CD4-positive, alpha-beta T cell treated with Interleukin-2 at 100 ng/mL for 4 hours (primary cell): ENCODE measurements around the gene POLR2M.
A peak's percentile ranks its signal among the peaks of the same experiment; 100 is the strongest.

Experiments
- DNase-seq: peaks from one replicate; pipeline ENCODE4 v3.0.0-alpha.2; 2020; ENCODE audit warnings: low spot score

Gene POLR2M

GRCh38 chr15:57692709-57693108 is 13.8 kb upstream of the POLR2M start:
- no peak for DNase-seq

GRCh38 chr15:57694279-57694678 is 12.2 kb upstream of the POLR2M start:
- DNase-seq: no peak

DNA sequence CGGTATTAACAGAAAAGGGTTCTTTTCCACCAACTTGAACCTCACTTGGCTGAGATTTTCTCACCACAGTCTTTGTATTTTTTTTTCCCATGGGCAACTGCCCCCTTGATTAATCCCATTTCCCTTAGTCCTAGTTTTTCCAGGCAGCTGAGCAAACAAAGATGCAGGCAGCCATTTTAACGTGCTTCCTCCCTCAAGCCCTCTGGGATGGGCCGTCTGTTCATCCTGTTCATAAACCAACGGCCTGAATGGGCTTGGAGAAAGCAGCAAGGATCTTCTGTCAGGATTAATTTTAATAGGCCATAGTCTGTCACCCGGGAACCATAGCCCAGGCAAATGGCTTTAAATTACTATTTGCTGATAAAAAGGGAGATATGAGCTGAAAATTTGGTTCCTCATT is 10.4 kb upstream of the POLR2M start:
- DNase-seq: no peak

- DNase-seq: no peak
These were observed 8.9 kb upstream of the POLR2M start for GRCh38 chr15:57697588-57697987.

- DNase-seq: no peak
These were observed 8.3 kb upstream of the POLR2M start for GRCh38 chr15:57698243-57698642.

- DNase-seq: no peak
These were observed 7.5 kb upstream of the POLR2M start for GRCh38 chr15:57698991-57699390.

DNA sequence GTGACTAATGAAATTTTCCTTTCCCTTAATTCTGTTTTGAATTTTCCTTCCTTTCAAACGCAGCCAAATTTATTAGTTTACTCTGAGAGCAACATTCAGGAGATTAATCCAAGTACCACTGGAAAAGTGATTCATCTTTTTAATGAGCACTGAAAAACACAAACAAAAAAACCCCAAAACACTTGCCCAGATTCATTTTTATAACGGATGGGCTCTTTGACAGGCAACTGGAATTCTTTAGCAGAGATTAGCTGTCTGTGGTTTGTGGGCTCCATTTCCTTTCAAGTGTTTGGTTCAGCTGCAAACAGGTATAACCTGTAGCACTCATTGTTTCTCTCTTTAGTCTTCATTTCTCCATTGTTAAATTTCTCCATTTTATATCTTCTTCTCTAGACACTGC is 3.1 kb upstream of the POLR2M start:
- DNase-seq: peak; percentile 24

- DNase-seq: no peak
These were observed 2.1 kb upstream of the POLR2M start for GRCh38 chr15:57704441-57704840.

DNA sequence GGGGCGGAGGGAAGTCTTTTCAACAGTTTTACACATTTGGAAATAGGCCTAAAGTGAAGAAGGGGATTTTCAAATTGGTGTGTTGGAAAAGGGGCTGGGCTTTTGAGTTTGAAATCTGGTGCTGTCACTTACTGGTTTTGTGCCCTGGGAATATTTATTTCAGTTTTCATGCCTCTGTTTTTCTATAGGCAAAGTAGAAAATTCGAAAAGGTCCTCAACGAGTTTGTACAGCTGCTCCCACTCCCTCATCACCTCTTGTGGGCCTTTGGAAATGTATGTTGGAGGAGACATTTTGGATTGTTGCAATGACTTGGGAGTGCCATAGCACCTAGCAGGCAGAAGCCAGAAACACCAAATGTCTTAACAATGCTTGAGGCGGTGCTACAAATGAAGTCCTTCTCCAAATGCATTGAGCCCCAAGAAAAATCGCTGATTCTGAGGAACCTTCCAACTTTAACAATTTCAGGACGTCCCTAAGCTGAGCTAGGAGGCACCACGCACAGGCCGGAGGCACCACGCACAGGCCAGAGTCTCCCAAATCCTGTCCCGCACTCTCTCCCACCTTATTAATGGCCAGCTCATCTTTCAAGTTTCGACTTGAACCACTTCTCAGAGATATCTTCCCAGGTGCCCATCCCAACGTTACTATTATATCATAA is 639 bp upstream of the POLR2M start:
- no peak for DNase-seq

DNA sequence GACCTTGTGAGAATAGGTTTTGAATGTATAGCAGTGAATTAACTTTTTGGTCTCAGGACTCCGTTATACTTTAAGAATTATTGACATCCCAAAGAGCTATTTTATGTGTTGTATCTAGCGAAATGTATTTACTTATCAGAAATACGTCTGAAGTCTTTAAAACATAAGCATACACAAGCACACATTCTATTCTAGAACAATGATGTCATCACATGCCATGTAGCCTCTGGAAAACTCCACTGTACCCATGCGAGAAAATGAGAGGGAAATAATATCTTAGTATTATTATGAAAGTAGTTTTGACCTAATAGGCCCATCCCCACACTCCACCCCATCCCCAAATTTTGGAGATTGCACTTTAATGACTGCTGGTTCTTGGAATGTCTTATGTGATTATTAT is 1.5 kb downstream of the POLR2M start:
- DNase-seq: no peak

GRCh38 chr15:57718309-57718708 is 11.8 kb downstream of the POLR2M start:
- no peak for DNase-seq

- no peak for DNase-seq
These were observed 14.4 kb downstream of the POLR2M start for GRCh38 chr15:57720867-57721266.

DNA sequence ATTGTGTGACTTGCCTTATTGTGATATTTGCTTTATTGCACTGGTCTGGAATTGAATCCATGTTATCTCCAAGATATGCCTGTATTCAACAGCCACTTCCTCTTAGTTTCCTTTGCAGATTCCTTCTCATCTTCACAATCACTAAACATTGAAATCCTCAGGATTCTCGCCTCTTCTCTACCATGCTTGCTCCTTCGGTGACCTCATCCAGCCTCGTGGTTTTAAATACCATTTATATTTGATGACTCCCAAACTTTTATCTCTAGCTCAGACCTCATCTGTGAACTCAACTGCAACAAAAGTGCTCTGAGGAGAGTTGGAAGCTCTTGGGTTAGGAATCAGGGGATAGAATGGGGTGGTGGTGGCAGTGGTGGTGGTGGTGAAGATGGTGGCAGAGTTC is 19.9 kb downstream of the POLR2M start:
- DNase-seq: no peak

DNA sequence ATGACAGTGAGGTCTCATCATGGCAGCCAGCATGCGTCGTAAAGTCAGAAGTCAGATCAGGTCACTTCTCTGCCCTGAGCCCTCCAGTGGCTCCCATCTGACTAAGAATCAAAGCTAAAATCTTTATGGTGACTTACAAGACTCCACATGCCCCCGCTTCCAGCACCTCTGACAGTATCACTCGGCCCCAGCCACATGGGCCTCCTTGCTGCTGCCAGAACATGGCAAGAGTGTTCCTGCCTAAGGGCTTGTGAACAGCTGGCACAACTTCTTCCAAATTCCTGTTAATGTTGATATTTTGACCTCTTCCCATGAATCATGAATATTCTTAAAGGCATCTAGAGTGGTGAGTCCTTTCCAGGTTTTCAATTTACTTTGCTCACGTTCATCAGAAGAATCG is 20.5 kb downstream of the POLR2M start:
- no peak for DNase-seq

- no peak for DNase-seq
These were observed 21.9 kb downstream of the POLR2M start for GRCh38 chr15:57728436-57728835.

DNA sequence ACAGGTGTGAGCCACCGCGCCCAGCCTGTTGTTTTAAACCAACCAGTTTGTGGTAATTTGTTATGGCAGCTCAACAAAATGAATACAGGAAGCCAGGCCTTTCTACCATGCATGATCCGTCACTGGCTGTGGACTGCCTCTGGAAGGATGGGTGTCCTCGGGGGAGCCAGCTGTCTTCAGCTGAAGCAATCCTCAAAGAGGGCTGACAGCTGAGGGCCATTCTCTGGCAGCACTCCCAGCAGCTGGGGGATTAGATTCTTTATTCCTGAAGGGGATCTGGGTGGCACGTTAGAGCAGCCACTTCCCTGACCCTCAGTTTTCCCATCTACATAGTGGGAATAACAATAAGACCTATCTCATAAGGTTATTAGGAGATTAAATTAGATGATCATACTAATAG is 24.4 kb downstream of the POLR2M start:
- DNase-seq: no peak

- DNase-seq: no peak
These were observed 25.1 kb downstream of the POLR2M start for GRCh38 chr15:57731530-57732103.

DNA sequence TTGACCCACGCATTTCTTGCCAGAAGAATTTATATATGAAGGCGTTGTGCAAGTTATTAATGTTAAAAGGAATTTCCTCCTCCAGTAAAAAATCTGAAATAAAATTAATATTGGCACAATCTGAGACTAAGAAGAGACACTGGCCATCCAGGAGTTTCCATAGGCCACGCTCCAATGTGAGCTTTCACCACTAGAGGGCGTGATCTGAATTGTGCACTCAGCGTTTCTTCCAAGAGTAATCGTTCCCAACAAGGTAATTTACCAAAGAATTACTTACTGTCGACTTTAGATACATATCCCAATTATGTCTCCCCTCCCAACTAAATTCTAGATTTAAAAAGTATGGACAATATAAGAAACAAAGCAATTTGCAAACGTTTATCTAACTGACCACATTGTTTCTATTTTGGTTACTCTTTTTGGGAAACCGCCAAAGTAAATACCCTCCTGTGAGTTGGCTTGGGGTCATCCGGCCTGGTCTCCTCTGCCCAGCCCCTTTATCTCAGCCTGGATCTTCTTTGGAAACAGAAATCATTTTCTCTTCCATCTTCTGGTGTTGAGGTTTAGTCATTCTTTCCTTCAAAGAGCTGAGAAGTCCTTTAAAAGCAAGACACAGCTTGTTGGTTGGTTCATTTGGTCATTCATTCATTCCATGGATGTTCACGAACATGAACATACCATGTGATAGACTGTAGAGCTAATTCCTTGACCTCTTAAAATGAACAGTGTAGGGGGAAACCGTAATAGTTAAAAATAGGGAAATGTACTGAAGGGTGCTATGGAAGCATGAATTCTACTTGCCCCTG is 26.2 kb downstream of the POLR2M start:
- peak; percentile 49 for DNase-seq

- no peak for DNase-seq
These were observed 28.3 kb downstream of the POLR2M start for GRCh38 chr15:57734860-57735259.

DNA sequence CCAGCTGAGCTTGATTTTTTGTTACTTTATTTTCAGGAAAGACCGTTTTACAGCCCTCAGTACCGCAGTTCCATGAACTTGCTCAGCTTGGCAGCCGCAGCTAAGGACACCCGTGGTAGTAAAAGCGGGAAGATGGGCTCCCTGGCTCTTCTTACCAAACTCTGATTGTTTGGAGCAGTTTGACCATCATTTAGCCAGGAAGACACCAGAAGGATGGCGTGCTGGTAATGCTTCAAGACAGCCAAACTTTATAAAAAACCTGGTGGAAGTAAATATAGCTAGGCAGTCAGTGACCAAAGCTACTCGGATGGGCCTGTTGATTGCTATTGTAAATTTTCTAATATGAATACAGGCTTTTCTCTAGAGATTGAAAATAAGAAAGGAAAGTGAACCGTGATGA is 28.9 kb downstream of the POLR2M start:
- DNase-seq: no peak

DNA sequence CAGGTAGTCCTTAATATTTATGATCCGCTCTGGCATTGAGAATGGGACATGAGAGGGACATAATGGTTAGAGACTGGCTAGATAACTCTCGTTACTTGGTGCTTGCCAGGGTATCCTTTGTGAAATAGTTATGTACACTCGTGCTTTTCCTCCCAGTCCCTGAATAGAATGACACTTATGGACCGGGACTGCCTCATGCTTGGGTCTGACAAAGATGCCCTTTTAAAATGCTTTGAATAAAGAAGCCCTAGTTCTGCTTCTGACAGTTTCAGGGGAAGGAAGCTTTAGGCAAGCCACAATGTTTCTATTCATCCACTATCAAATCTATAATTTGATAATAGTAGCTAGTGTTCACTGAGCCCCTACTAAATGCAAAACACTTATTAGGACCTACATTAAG is 29.4 kb downstream of the POLR2M start:
- no peak for DNase-seq

GRCh38 chr15:57736591-57736990 is 30.1 kb downstream of the POLR2M start:
- DNase-seq: no peak

DNA sequence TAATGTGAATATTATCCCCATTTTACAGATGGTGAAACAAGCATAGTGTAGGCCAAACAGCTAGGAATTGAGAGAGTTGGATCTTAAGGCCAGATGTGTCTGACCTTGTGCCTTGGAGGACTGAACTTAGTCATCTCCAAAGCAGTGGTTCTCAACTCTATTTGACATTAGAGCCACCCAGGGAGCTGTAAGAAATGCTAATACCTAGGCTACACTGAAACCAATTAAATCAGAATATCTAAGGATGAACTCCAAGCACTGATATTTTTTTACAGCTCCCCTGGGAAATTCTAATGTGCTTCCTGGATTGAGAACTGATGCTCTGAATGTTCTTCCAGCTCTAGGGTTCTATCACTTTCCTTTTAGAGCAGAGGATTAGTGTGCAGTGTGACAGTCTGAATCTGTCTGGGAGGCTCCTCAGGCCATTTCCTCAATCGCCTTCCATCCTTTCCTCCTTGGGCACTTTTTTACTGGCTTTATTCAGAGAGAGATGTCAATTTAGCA is 32.3 kb downstream of the POLR2M start:
- no peak for DNase-seq
